ENCODE data around the gene MINDY4B.

DNA sequence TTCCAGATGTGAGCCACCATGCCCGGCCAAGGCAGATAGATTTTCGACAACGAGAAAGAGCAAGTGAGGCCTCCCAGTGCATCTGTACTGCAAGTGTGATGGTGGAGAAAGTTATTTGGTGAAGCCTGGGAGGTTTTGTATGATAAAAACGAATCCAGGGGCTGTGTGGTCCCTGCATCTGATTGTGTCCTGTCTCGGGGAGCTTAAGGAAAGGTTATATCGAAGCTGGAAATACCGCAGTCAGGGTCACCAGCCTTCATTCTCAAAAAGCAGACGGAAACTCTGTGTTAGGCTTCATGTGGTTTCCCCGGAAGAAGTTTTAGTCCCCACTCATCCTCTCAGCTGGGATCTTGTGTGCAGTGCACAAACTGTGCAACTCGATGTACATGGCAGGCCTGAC is 3.4 kb downstream of the MINDY4B start:
- TF ChIP-seq CTCF (conservative IDR thresholded peaks at IDR 0.05; ENCODE audit: low read depth, low read length): no peak
- TF ChIP-seq EZH2 (IDR thresholded peaks at IDR 0.05; ENCODE audit: borderline replicate concordance, low read depth, low read length, poor library complexity, severe bottlenecking): no peak
